Activated T-helper 17 cell treated with anti-CD3 and anti-CD28 coated beads, Interleukin-2, amount 50 U/mL, for 72 hours (primary cell): Measurements from ENCODE around the gene KCNH2. TPM values are rescaled to one million over a fixed set of nuclear protein-coding genes. Genes with fewer than 3 reads are reported as not detected.

Source experiments
- ATAC-seq: fragments of 150-1000 bp; cut with Tn5 transposase; replicated peaks from 2 replicates; pipeline ENCODE4 v1.10.0; 2021; ENCODE audit warnings: mild to moderate bottlenecking, moderate library complexity
- H3K27ac Mint-ChIP-seq: one replicate; pipeline ENCODE4 v1.8.0; 2022; ENCODE audit warnings: mixed read lengths
- H3K27me3 Mint-ChIP-seq: one replicate; pipeline ENCODE4 v1.8.0; 2022; ENCODE audit warnings: mixed read lengths
- H3K36me3 Mint-ChIP-seq: one replicate; pipeline ENCODE4 v1.8.0; 2022; ENCODE audit warnings: low read depth, mild to moderate bottlenecking, mixed read lengths
- H3K4me1 Mint-ChIP-seq: one replicate; pipeline ENCODE4 v1.8.0; 2022; ENCODE audit warnings: mixed read lengths
- H3K4me3 Mint-ChIP-seq: one replicate; pipeline ENCODE4 v1.8.0; 2022; ENCODE audit warnings: mild to moderate bottlenecking, mixed read lengths
- H3K9me3 Mint-ChIP-seq: one replicate; pipeline ENCODE4 v1.8.0; 2022; ENCODE audit warnings: mixed read lengths
- total RNA-seq, 2 donors: library from RNA; stranded (reverse); gene quantifications; one replicate each; pipeline ENCODE4 v1.2.3, GENCODE V29; 2022

The KCNH2 gene
- total RNA-seq, 2 donors from 2014 or later = 0.32 to 0.77 TPM

DNA sequence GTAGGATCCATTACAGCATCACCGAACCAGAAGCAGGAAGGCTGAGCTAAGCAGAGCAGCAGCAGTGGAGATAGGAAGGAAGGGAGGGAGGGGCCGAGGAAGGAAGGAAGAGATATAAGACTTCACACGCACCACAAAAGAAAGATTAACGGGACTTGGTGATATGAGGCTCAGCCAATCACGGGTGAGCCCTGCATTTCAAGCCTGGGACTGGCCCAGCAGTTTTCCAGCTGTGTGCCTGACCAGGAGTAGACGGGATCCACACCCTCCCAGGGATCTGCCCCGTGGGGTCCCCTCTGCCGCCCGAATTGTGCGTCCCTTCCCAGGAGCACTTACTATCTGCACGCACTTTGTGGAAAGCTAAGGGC, 30.0 kb upstream of the KCNH2 start:
- Mint-ChIP-seq H3K9me3 (peaks cover 3% of the 10 kb centered on the region), H3K27ac (peak overlapping the region; percentile 85), H3K4me1 (peaks cover 37% of the 10 kb centered on the region), H3K4me3 (peak overlapping the region; percentile 87), H3K27me3 (no peaks in the 10 kb centered on the region), H3K36me3 (peaks cover 4% of the 10 kb centered on the region)
- peak; percentile 51 for ATAC-seq

DNA sequence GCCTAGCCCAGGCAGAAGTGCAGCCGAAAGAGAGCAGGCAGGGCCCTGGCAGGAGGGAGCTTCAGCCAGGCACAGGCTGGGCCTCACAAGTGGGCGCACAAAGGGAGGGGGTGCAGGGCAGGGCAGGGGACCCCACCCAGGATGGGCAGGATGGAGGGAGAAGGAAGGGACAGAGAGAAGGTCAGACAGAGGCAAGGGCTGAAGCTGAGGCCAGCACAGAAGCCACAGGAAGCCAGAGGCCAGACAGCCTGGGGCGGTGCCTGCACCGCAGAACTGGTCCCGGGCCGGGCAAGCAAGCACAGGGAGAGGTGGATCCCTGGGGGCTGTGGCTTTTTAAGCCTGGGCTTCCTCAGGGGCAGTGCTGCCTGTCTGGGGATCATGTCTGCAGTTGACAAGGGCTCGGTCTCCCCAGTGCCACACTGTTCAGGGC, 29.4 kb upstream of the KCNH2 start:
- peak overlapping the region; percentile 87 for H3K4me3 Mint-ChIP-seq
- H3K27ac Mint-ChIP-seq = peak overlapping the region; percentile 85
- H3K4me1 Mint-ChIP-seq = peaks cover 33% of the 10 kb centered on the region
- H3K27me3 Mint-ChIP-seq = no peaks in the 10 kb centered on the region
- H3K9me3 Mint-ChIP-seq = peaks cover under 1% of the 10 kb centered on the region
- no peak for ATAC-seq
- H3K36me3 Mint-ChIP-seq = peaks cover 2% of the 10 kb centered on the region

DNA sequence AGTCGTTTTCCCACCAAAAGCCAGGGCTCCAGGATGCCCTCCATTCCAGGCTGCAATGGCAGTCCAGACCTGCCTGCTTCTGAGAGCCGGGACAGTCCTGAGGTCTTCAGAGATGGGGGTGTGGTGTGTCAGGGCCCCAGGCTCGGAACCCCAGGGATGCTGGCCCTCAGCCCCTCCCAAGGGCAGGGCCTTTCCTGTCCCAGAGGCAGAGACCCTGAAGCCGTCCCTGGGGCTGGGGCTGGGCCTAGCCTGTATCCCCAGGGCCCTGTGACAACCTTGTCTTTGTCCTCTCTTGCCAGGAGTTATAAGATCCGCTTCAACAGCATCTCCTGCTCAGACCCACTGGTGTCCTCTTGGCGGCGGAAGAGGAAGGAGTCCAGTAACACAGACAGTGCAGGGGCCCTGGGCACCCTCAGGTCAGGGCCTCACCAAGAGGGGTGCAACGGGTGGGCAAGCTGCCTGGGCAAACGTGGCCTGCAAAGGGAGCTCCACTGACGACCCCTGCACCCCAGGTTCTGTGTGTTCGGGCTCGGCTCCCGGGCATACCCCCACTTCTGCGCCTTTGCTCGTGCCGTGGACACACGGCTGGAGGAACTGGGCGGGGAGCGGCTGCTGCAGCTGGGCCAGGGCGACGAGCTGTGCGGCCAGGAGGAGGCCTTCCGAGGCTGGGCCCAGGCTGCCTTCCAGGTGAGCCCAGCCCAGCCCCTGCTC, 28.6 kb upstream of the KCNH2 start:
- no peak for ATAC-seq
- Mint-ChIP-seq H3K27ac (no peak overlapping the region), H3K4me1 (peaks cover 25% of the 10 kb centered on the region), H3K4me3 (peak overlapping the region; percentile 87), H3K9me3 (no peaks in the 10 kb centered on the region), H3K36me3 (no peaks in the 10 kb centered on the region), H3K27me3 (no peaks in the 10 kb centered on the region)

DNA sequence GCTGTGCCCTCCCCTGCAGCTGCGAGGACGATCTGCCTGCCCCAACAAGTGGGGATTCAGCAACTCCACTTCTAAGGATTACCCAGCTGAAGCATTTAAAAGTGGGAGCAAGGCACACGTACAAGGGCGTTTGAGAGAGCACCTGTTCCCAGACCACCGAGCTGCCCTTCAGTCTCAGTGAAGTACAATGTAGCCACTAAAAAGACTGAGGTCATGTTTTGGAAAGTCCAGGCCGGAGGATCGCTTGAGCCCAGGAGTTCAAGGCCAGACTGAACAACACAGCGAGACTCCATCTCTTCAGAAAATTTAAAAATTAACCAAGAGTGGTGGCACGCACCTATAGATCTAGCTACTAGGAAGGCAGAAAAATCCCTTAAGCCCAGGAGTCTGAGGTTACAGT, 27.4 kb upstream of the KCNH2 start:
- no peaks in the 10 kb centered on the region for H3K9me3 Mint-ChIP-seq
- H3K27me3 Mint-ChIP-seq = no peaks in the 10 kb centered on the region
- no peak for ATAC-seq
- H3K4me3 Mint-ChIP-seq = no peak overlapping the region
- H3K4me1 Mint-ChIP-seq = peaks cover 17% of the 10 kb centered on the region
- peak overlapping the region; percentile 54 for H3K27ac Mint-ChIP-seq
- no peaks in the 10 kb centered on the region for H3K36me3 Mint-ChIP-seq

- no peak for ATAC-seq
- Mint-ChIP-seq H3K4me3 (no peak overlapping the region), H3K4me1 (peaks cover 14% of the 10 kb centered on the region), H3K27me3 (no peaks in the 10 kb centered on the region), H3K9me3 (no peaks in the 10 kb centered on the region), H3K36me3 (no peaks in the 10 kb centered on the region), H3K27ac (no peak overlapping the region)
Measured at GRCh38 chr7:151003572-151003971, 25.5 kb upstream of the KCNH2 start.

GRCh38 chr7:151001546-151001945, 23.4 kb upstream of the KCNH2 start:
- Mint-ChIP-seq H3K36me3 (no peaks in the 10 kb centered on the region), H3K27me3 (no peaks in the 10 kb centered on the region), H3K27ac (no peak overlapping the region), H3K9me3 (no peaks in the 10 kb centered on the region), H3K4me1 (peaks cover 4% of the 10 kb centered on the region), H3K4me3 (no peak overlapping the region)
- no peak for ATAC-seq

DNA sequence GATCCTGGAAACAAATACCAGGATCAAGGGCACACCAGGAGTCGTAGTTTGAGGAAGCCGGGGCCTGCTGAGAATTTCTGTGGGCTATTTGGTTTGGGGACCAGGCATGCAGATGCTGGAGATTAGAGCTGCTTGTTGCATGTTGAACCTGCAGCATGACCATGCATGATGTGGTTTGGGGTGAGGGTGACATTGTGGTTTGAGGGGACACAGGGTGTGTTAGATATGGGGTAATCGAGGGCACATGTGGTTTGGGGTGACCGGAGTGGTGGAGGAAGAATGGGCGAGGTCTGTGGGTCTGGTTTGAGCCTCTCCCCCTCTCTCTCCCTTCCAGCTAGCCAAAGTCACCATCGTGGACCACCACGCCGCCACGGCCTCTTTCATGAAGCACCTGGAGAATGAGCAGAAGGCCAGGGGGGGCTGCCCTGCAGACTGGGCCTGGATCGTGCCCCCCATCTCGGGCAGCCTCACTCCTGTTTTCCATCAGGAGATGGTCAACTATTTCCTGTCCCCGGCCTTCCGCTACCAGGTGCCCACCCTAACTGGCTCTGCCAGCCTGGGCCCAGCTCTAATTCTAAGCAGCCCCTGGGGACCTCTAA, 22.9 kb upstream of the KCNH2 start:
- peaks cover 4% of the 10 kb centered on the region for H3K4me1 Mint-ChIP-seq
- no peaks in the 10 kb centered on the region for H3K9me3 Mint-ChIP-seq
- no peak overlapping the region for H3K4me3 Mint-ChIP-seq
- ATAC-seq = no peak
- H3K27me3 Mint-ChIP-seq = no peaks in the 10 kb centered on the region
- peak overlapping the region; percentile 37 for H3K27ac Mint-ChIP-seq
- H3K36me3 Mint-ChIP-seq = no peaks in the 10 kb centered on the region

DNA sequence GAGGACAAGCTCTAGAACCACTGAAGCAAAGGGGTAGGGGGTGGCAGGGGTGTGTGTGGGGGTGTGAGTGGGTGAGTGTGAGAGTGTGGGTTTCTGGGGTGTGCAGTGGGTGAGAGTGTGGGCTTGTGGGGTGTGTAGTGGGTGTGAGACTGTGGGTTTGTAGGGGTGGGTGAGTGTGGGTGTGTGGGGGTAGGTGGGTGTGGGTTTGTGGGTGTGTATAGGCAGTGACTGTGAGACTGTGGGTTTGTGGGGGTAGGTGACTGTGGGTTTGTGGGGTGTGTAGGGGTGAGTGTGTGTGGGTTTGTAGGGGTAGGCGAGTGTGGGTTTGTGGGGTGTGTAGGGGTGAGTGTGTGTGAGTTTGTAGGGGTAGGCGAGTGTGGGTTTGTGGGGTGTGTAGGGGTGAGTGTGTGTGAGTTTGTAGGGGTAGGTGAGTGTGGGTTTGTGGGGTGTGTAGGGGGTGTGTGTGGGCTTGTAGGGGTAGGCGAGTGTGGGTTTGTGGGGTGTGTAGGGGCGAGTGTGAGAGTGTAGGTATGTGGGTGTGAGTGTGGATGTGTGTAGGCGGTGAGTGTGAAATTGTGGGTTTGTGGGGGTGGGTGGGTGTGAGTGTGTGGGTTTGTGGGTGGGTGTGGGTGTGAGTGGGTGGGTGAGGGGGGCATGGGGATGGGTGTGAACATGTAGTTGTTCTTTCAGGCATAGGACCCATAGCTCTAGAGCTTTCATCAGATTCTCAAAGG, 21.5 kb upstream of the KCNH2 start:
- ATAC-seq = no peak

DNA sequence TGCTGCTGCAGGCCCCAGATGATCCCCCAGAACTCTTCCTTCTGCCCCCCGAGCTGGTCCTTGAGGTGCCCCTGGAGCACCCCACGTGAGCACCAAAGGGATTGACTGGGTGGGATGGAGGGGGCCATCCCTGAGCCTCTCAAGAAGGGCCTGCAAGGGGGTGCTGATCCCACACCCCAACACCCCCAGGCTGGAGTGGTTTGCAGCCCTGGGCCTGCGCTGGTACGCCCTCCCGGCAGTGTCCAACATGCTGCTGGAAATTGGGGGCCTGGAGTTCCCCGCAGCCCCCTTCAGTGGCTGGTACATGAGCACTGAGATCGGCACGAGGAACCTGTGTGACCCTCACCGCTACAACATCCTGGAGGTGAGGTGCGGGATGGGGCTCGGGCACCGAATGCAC, 20.9 kb upstream of the KCNH2 start:
- Mint-ChIP-seq H3K9me3 (no peaks in the 10 kb centered on the region), H3K27me3 (no peaks in the 10 kb centered on the region), H3K27ac (no peak overlapping the region), H3K4me1 (peaks cover 4% of the 10 kb centered on the region), H3K36me3 (no peaks in the 10 kb centered on the region), H3K4me3 (no peak overlapping the region)
- ATAC-seq = no peak

More for the DNA sequence above, 21.5 kb upstream of the KCNH2 start:
- no peaks in the 10 kb centered on the region for H3K9me3 Mint-ChIP-seq
- H3K27me3 Mint-ChIP-seq = no peaks in the 10 kb centered on the region
- no peak overlapping the region for H3K27ac Mint-ChIP-seq
- H3K4me1 Mint-ChIP-seq = peaks cover 4% of the 10 kb centered on the region
- no peak overlapping the region for H3K4me3 Mint-ChIP-seq
- no peaks in the 10 kb centered on the region for H3K36me3 Mint-ChIP-seq

- H3K4me3 Mint-ChIP-seq = no peak overlapping the region
- peaks cover 4% of the 10 kb centered on the region for H3K4me1 Mint-ChIP-seq
- H3K27me3 Mint-ChIP-seq = no peaks in the 10 kb centered on the region
- no peak for ATAC-seq
- peak overlapping the region; percentile 49 for H3K27ac Mint-ChIP-seq
- H3K36me3 Mint-ChIP-seq = no peaks in the 10 kb centered on the region
- no peaks in the 10 kb centered on the region for H3K9me3 Mint-ChIP-seq
Measured at GRCh38 chr7:150998341-150998740, 20.2 kb upstream of the KCNH2 start.

DNA sequence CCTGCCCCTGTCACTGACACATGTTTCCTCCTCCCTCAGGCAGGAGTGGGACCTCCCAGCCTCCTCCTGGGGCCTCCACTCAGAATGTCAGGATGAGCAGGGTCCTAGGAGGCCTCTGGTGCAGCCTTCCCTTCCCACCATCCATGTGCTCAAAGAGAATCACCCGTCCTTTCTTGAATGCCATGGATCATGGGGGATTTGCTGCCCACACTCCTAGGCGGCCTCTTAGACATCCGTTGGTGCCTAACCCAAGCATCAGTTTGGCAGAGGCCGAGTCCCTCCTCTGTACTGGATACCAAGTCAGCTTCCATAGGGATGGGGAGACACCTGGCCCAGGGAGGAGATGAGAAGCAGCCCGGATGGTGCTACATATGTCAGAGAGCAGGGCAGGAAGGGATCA, 19.7 kb upstream of the KCNH2 start:
- Mint-ChIP-seq H3K4me1 (peaks cover 4% of the 10 kb centered on the region), H3K27me3 (no peaks in the 10 kb centered on the region), H3K27ac (peak overlapping the region; percentile 49), H3K4me3 (no peak overlapping the region), H3K9me3 (no peaks in the 10 kb centered on the region), H3K36me3 (no peaks in the 10 kb centered on the region)
- ATAC-seq = no peak

DNA sequence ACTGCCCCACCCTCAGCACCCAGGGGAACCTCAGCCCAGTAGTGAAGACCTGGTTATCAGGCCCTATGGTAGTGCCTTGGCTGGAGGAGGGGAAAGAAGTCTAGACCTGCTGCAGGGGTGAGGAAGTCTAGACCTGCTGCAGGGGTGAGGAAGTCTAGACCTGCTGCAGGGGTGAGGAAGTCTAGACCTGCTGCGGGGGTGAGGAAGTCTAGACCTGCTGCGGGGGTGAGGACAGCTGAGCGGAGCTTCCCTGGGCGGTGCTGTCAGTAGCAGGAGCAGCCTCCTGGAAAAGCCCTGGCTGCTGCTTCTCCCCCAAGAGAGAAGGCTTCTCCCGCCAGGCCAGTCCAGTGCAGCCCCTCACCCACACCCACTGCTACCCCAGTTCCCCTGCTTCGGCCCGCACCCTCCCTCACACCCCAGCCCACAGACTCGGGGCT, 19.0 kb upstream of the KCNH2 start:
- H3K27me3 Mint-ChIP-seq = no peaks in the 10 kb centered on the region
- no peak overlapping the region for H3K4me3 Mint-ChIP-seq
- H3K36me3 Mint-ChIP-seq = no peaks in the 10 kb centered on the region
- peaks cover 4% of the 10 kb centered on the region for H3K4me1 Mint-ChIP-seq
- H3K9me3 Mint-ChIP-seq = no peaks in the 10 kb centered on the region
- ATAC-seq = no peak
- no peak overlapping the region for H3K27ac Mint-ChIP-seq

DNA sequence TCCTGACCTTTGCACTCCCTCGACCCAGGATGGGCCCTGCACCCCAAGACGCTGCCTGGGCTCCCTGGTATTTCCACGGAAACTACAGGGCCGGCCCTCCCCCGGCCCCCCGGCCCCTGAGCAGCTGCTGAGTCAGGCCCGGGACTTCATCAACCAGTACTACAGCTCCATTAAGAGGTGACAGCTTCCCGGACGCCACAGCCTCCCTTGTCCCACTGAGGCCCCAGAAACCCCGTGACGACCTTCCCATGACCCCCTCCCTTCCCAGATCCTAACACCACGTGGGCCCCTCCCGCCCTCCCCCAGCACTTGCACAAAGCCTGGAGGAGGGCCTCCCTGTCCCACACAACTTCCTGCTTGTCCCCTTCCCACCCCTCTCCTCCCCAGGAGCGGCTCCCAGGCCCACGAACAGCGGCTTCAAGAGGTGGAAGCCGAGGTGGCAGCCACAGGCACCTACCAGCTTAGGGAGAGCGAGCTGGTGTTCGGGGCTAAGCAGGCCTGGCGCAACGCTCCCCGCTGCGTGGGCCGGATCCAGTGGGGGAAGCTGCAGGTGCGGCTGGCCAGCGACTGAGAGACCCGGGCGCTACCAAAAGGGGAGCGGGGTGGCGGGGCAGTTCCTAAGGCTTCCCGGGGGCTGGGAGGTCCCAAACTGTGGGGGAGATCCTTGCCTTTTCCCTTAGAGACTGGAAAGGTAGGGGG, 18.4 kb upstream of the KCNH2 start:
- H3K36me3 Mint-ChIP-seq = no peaks in the 10 kb centered on the region
- ATAC-seq = no peak
- H3K9me3 Mint-ChIP-seq = no peaks in the 10 kb centered on the region
- H3K27me3 Mint-ChIP-seq = no peaks in the 10 kb centered on the region
- H3K27ac Mint-ChIP-seq = no peak overlapping the region
- no peak overlapping the region for H3K4me3 Mint-ChIP-seq
- peaks cover 4% of the 10 kb centered on the region for H3K4me1 Mint-ChIP-seq

DNA sequence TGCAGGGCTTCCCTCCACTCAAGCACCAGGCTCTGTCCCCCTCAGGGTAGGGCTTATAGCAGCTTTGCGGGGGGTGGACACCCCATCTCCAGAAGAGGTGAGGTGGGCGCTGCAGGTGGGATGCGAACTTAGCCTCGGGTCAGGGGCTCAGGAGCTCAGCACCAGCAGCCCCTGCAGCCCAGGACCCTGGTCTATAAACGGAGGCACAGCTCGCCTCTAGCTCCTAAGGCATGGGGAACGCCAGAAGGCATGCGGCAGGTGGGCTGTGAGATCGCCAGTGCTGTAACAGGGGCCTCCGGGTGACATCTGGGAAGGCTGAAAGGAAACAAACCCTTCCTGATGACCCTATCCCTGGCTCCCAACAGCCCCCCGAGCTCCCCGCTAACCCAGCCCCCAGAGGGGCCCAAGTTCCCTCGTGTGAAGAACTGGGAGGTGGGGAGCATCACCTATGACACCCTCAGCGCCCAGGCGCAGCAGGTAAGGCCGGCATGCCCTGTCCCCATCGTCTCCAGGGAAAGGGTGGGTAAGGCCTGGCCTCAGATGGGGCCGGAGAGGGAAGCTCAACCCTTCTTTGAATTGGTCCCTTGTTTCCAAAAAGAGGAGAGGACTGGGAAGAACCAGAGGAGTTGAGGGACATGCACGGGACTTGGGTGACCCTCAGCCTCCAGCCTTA, 16.9 kb upstream of the KCNH2 start:
- Mint-ChIP-seq H3K9me3 (peaks cover 14% of the 10 kb centered on the region), H3K27me3 (no peaks in the 10 kb centered on the region), H3K4me3 (no peak overlapping the region), H3K36me3 (no peaks in the 10 kb centered on the region), H3K27ac (no peak overlapping the region), H3K4me1 (peaks cover 13% of the 10 kb centered on the region)
- no peak for ATAC-seq
